H1 (cell line): ENCODE measurements around the gene DAB2IP. TPM values are rescaled to one million over a fixed set of nuclear protein-coding genes. Genes with fewer than 3 reads are reported as not detected.

Experiments
- CTCF ChIA-PET: fragments of 300-600 bp; sonication (Branson Sonifier 250); formaldehyde crosslinking; loops from one replicate; lab custom pipeline; 2021; ENCODE audit not compliant: partially characterized antibody; lab: Charles Lee
- POLR2A ChIA-PET: fragments of 300-600 bp; sonication (Branson Sonifier 250); formaldehyde crosslinking; loops from one replicate; lab custom pipeline; 2021; ENCODE audit warnings: inconsistent platforms; ENCODE audit not compliant: partially characterized antibody; lab: Charles Lee
- DNase-seq, 2 experiments: peaks; one replicate each; pipeline versions ENCODE4 v3.0.0 to v3.0.0-alpha.2; 2010 to 2022; ENCODE audit warnings: low spot score in 2 of 2, low read depth in 1 of 2, mixed read lengths in 1 of 2
- FAIRE-seq: peaks from 2 replicates; lab custom pipeline; 2011; peaks lifted over from hg19 to GRCh38; lab: Jason Lieb, UNC
- H2AFZ ChIP-seq: 2 replicates; pipeline ENCODE4 v1.8.1; 2012; ENCODE audit warnings: low read length, inconsistent platforms
- H2AK5ac ChIP-seq: 2 replicates; pipeline ENCODE4 v1.6.1; 2013; ENCODE audit warnings: low read depth, low read length
- H2BK120ac ChIP-seq: replicated peaks from 2 replicates; pipeline ENCODE3; 2013; ENCODE audit warnings: low read depth, low read length, inconsistent platforms
- H2BK12ac ChIP-seq: 2 replicates; pipeline ENCODE4 v1.6.1; 2013; ENCODE audit warnings: low read depth, low read length
- H2BK15ac ChIP-seq: 2 replicates; pipeline ENCODE4 v1.6.1; 2013; ENCODE audit warnings: low read length
- H2BK20ac ChIP-seq: 2 replicates; pipeline ENCODE4 v1.6.1; 2013; ENCODE audit warnings: low read length
- H2BK5ac ChIP-seq: 2 replicates; pipeline ENCODE4 v1.6.1; 2013; ENCODE audit warnings: low read depth, low read length
- H3K14ac ChIP-seq: 2 replicates; pipeline ENCODE4 v1.6.1; 2013; ENCODE audit warnings: inconsistent platforms; ENCODE audit not compliant: insufficient read length
- H3K18ac ChIP-seq: 2 replicates; pipeline ENCODE4 v1.6.1; 2013; ENCODE audit warnings: low read length; ENCODE audit errors: extremely low read depth
- H3K23ac ChIP-seq: 2 replicates; pipeline ENCODE4 v1.6.1; 2013; ENCODE audit warnings: inconsistent platforms; ENCODE audit not compliant: insufficient read length
- H3K23me2 ChIP-seq: 2 replicates; pipeline ENCODE4 v1.6.1; 2013; ENCODE audit warnings: low read depth, low read length
- H3K27ac ChIP-seq: 2 replicates; pipeline ENCODE4 v1.6.1; 2011; ENCODE audit warnings: low read depth, low read length, inconsistent platforms
- H3K27me3 ChIP-seq, 4 experiments: replicated peaks in 1 of 4; 1 replicate in 1 of 4; 2 replicates in 3 of 4; pipeline versions ENCODE4 v1.6.1 to v1.8.1; 2011 to 2013; ENCODE audit warnings: low read length in 3 of 4, mild to moderate bottlenecking in 3 of 4, inconsistent platforms in 2 of 4, mixed read lengths in 2 of 4, moderate library complexity in 1 of 4; ENCODE audit not compliant: control insufficient read depth in 3 of 4, insufficient read depth in 3 of 4; ENCODE audit errors: extremely low read depth in 1 of 4
- H3K36me3 ChIP-seq, 4 experiments: 2 replicates each; pipeline versions ENCODE4 v1.6.1 to v1.8.1; 2011 to 2013; ENCODE audit warnings: mild to moderate bottlenecking in 4 of 4, low read length in 3 of 4, moderate library complexity in 2 of 4, control low read depth in 1 of 4, inconsistent platforms in 1 of 4; ENCODE audit not compliant: insufficient read depth in 4 of 4, control insufficient read depth in 2 of 4
- H3K4ac ChIP-seq: replicated peaks from 2 replicates; pipeline ENCODE3; 2013; ENCODE audit warnings: low read length, low read depth, mixed read lengths, inconsistent platforms; ENCODE audit not compliant: insufficient read length
- H3K4me1 ChIP-seq, 4 experiments: replicated peaks in 1 of 4; 1 replicate in 1 of 4; 2 replicates in 3 of 4; pipeline versions ENCODE4 v1.6.1 to v1.8.1; 2011 to 2013; ENCODE audit warnings: low read length in 3 of 4, inconsistent platforms in 2 of 4, mixed read lengths in 1 of 4; ENCODE audit not compliant: insufficient read depth in 4 of 4, control insufficient read depth in 3 of 4
- H3K4me2 ChIP-seq, 2 experiments: 2 replicates each; pipeline versions ENCODE4 v1.6.1 to v1.8.1; 2011 to 2013; ENCODE audit warnings: low read depth in 2 of 2, low read length in 2 of 2, control low read depth in 1 of 2, inconsistent platforms in 1 of 2, mild to moderate bottlenecking in 1 of 2; ENCODE audit not compliant: insufficient read depth in 1 of 2
- H3K4me3 ChIP-seq, 4 experiments: fragments of 200-600, 300-600 bp in 1 of 4; sonication (generic), shearing (Covaris generic), sonication (Bioruptor Twin) in 1 of 4; 2 replicates each; pipeline versions ENCODE4 v1.5.1 to v1.8.1; 2011 to 2016; ENCODE audit warnings: low read length in 4 of 4, low read depth in 3 of 4, control low read depth in 2 of 4, inconsistent platforms in 2 of 4, mild to moderate bottlenecking in 2 of 4, mixed read lengths in 1 of 4, moderate library complexity in 1 of 4; ENCODE audit not compliant: insufficient read depth in 2 of 4; ENCODE audit errors: extremely low read depth in 1 of 4
- H3K56ac ChIP-seq: replicated peaks from 2 replicates; pipeline ENCODE3; 2013; ENCODE audit warnings: low read depth, mild to moderate bottlenecking, mixed read lengths, low read length, inconsistent platforms; ENCODE audit not compliant: insufficient read length
- H3K79me1 ChIP-seq: 2 replicates; pipeline ENCODE4 v1.6.1; 2013; ENCODE audit warnings: low read depth, low read length, control low read depth
- H3K79me2 ChIP-seq, 2 experiments: 2 replicates each; pipeline versions ENCODE4 v1.6.1 to v1.8.1; 2012 to 2013; ENCODE audit warnings: low read length in 2 of 2, mild to moderate bottlenecking in 2 of 2, inconsistent platforms in 1 of 2; ENCODE audit not compliant: insufficient read depth in 2 of 2, control insufficient read depth in 1 of 2
- H3K9ac ChIP-seq, 4 experiments: replicated peaks in 1 of 4; 1 replicate in 1 of 4; 2 replicates in 3 of 4; pipeline versions ENCODE4 v1.6.1 to v1.8.1; 2011 to 2013; ENCODE audit warnings: low read depth in 3 of 4, low read length in 3 of 4, control low read depth in 2 of 4, mild to moderate bottlenecking in 2 of 4, moderate library complexity in 2 of 4, inconsistent platforms in 1 of 4; ENCODE audit errors: extremely low read depth in 1 of 4
- H3K9me3 ChIP-seq, 2 experiments: 2 replicates each; pipeline versions ENCODE4 v1.6.1 to v1.8.1; 2012 to 2013; ENCODE audit warnings: mild to moderate bottlenecking in 2 of 2, moderate library complexity in 2 of 2, control low read depth in 1 of 2, inconsistent platforms in 1 of 2, low read depth in 1 of 2, low read length in 1 of 2, mixed read lengths in 1 of 2; ENCODE audit not compliant: insufficient read depth in 2 of 2
- H4K20me1 ChIP-seq, 2 experiments: replicated peaks in 1 of 2; 2 replicates each; pipeline versions ENCODE3 to v1.8.1; 2011 to 2013; ENCODE audit warnings: inconsistent platforms in 2 of 2, low read length in 2 of 2, mild to moderate bottlenecking in 1 of 2; ENCODE audit not compliant: insufficient read depth in 2 of 2, control insufficient read depth in 1 of 2
- H4K5ac ChIP-seq: 2 replicates; pipeline ENCODE4 v1.6.1; 2013; ENCODE audit warnings: low read length, low read depth, mixed read lengths, inconsistent platforms; ENCODE audit not compliant: insufficient read length
- H4K8ac ChIP-seq: 2 replicates; pipeline ENCODE4 v1.8.0; 2013; ENCODE audit warnings: mild to moderate bottlenecking, moderate library complexity, low read length, inconsistent platforms; ENCODE audit not compliant: insufficient read depth; ENCODE audit errors: extremely low read depth
- H4K91ac ChIP-seq: replicated peaks from 2 replicates; pipeline ENCODE3; 2013; ENCODE audit warnings: low read length, mixed read lengths, inconsistent platforms; ENCODE audit not compliant: insufficient read length
- BRCA1 ChIP-seq: IDR thresholded peaks from 2 replicates; pipeline ENCODE4 v1.6.1; 2012; ENCODE audit warnings: low read depth, low read length, improper control_type of control experiment
- KDM1A ChIP-seq: fragments of 200-600, 300-600 bp; sonication (generic); IDR thresholded peaks from 2 replicates; pipeline ENCODE4 v1.7.1; 2016; ENCODE audit warnings: mild to moderate bottlenecking, low read length, borderline replicate concordance
- MAFK ChIP-seq: IDR thresholded peaks from 2 replicates; pipeline ENCODE4 v1.6.1; 2012; ENCODE audit warnings: low read depth, mild to moderate bottlenecking, improper control_type of control experiment, low read length
- POU5F1 ChIP-seq: IDR thresholded peaks from 2 replicates; pipeline ENCODE4 v1.6.1; 2011; ENCODE audit warnings: low read depth, mild to moderate bottlenecking, low read length, moderate library complexity
- RAD21 ChIP-seq, 2 experiments: IDR thresholded peaks in 1 of 2; conservative IDR thresholded peaks in 1 of 2; 2 replicates each; pipeline ENCODE4 v1.6.1; 2011; ENCODE audit warnings: low read depth in 2 of 2, low read length in 2 of 2, improper control_type of control experiment in 1 of 2, inconsistent platforms in 1 of 2, mild to moderate bottlenecking in 1 of 2, moderate library complexity in 1 of 2
- RNF2 ChIP-seq: fragments of 200-900, 300-1000 bp; sonication (generic); IDR thresholded peaks from 2 replicates; pipeline ENCODE4 v1.7.1; 2016; ENCODE audit warnings: borderline replicate concordance, low read depth, mild to moderate bottlenecking, antibody characterized with exemption, low read length; ENCODE audit not compliant: poor library complexity, severe bottlenecking; ENCODE audit errors: missing control alignments
- TAF7 ChIP-seq: optimal IDR thresholded peaks from 2 replicates; pipeline ENCODE3; 2011; ENCODE audit warnings: low read depth, mild to moderate bottlenecking, inconsistent platforms, low read length, moderate library complexity, borderline replicate concordance
- YY1 ChIP-seq: IDR thresholded peaks from 2 replicates; pipeline ENCODE4 v1.6.1; 2011; ENCODE audit warnings: low read depth, mild to moderate bottlenecking, low read length
- ZNF274 ChIP-seq: IDR thresholded peaks from 2 replicates; pipeline ENCODE4 v1.7.0; 2012; ENCODE audit warnings: low read length, borderline replicate concordance; ENCODE audit errors: extremely low read depth
- WGBS, 2 experiments: shearing (Covaris generic) in 1 of 2; methylation state at CpG; one replicate each; pipeline versions ENCODE4 v1.1.6 to v1.1.7; 2013 to 2015; ENCODE audit warnings: low lambda C conversion rate in 2 of 2, mixed read lengths in 2 of 2, inconsistent platforms in 1 of 2, low coverage in 1 of 2, missing lambda C conversion rate in 1 of 2; ENCODE audit not compliant: insufficient replicate concordance in 2 of 2, insufficient coverage in 1 of 2, insufficient read length in 1 of 2; ENCODE audit errors: extremely low coverage in 1 of 2, missing lambda C conversion rate in 1 of 2; 5-methylcytosine and 5-hydroxymethylcytosine counted together
- polyA plus RNA-seq, 7 experiments: library from polyadenylated mRNA; depleted of rRNA in 3 of 7; stranded (reverse) in 5 of 7; unstranded in 2 of 7; fragments of >200 nt in 5 of 7; fragments of 200-250 nt in 2 of 7; gene quantifications; 1 replicate in 5 of 7; 2 replicates in 1 of 7; 4 replicates in 1 of 7; pipeline versions ENCODE4 v1.2.1 to v1.2.3, GENCODE V29; 2011 to 2013; ENCODE audit warnings: missing spikeins in 2 of 7, mixed read lengths in 2 of 7
- total RNA-seq: library from RNA; stranded (reverse); fragmentation: NEBNext Ultra II Directional; extraction: Animal tissue kit (Norgen Biotek cat#: 25700); gene quantifications from 2 replicates; pipeline ENCODE4 v1.2.1, GENCODE V29; 2021
- TF ChIP-seq, protein P1 (sequence below), 3 experiments: IDR thresholded peaks; 1 replicate in 2 of 3; 2 replicates in 1 of 3; pipeline versions ENCODE4 v1.5.1 to v1.6.1; 2011; ENCODE audit warnings: low read length in 3 of 3, mild to moderate bottlenecking in 3 of 3, inconsistent platforms in 2 of 3, low read depth in 1 of 3, moderate library complexity in 1 of 3; ENCODE audit not compliant: insufficient read depth in 1 of 3; ENCODE audit errors: control extremely low read depth in 1 of 3

The DAB2IP gene
- total and polyA plus RNA-seq, 2 of the 8 experiments (the other 6 are each of a cell fraction or from before 2014, with no cell fraction given) = 19.7 to 39.5 TPM

GRCh38 chr9:121666294-121666693, 14.9 kb downstream of the DAB2IP start:
- Histone ChIP-seq H3K79me1 (no peaks in the 10 kb centered on the region; the same call in 1 of the 2 replicates), H2AFZ (no peak overlapping the region), H3K4me1 (peaks cover 0 to 7% (median 1%) of the 10 kb centered on the region in 4 experiments; a peak in 2 of 7 replicates), H2BK120ac (no peak overlapping the region), H4K20me1 (peaks cover 4 to 21% of the 10 kb centered on the region in 2 experiments), H4K5ac (no peak overlapping the region), H3K4me2 (no peak overlapping the region), H2AK5ac (no peak overlapping the region), H3K9ac (no peak overlapping the region), H3K27me3 (no peaks in the 10 kb centered on the region; a peak in 1 of 7 replicates), H3K36me3 (no peaks in the 10 kb centered on the region), H2BK20ac (no peak overlapping the region), H3K27ac (no peak overlapping the region), H3K79me2 (no peaks in the 10 kb centered on the region; a peak in 1 of 4 replicates), H3K4ac (no peak overlapping the region), H2BK15ac (no peak overlapping the region), H4K91ac (no peak overlapping the region), H3K9me3 (no peaks in the 10 kb centered on the region), H3K4me3 (no peak overlapping the region), H3K18ac (no peak overlapping the region), H4K8ac (no peak overlapping the region), H2BK12ac (no peak overlapping the region), H3K23ac (no peak overlapping the region), H3K23me2 (0 out of 2 replicates have a peak, but pooled peaks cover 1% of the 10 kb centered on the region), H3K14ac (no peak overlapping the region), H2BK5ac (no peak overlapping the region), H3K56ac (no peak overlapping the region)
- no peak for DNase-seq
- POLR2A ChIA-PET = interaction anchor here (1.4 kb wide), 1 partner anchor 8 kb away, joined by 4 read pairs; no protein-coding TSS in a partner anchor
- no peak for FAIRE-seq
- 82% methylated on average over 4 of the region's 8 CpGs; no CpG with 5 or more reads in 1 of the 2 experiments for WGBS, 2 experiments
- CTCF ChIA-PET = interaction anchor here (1.0 to 2.5 kb wide), 9 partner anchors 10 to 329 kb away, joined by 3 to 14 read pairs (median 3); no protein-coding TSS in a partner anchor
- TF ChIP-seq ZNF274 = no peak
- TF ChIP-seq, protein P1, sequence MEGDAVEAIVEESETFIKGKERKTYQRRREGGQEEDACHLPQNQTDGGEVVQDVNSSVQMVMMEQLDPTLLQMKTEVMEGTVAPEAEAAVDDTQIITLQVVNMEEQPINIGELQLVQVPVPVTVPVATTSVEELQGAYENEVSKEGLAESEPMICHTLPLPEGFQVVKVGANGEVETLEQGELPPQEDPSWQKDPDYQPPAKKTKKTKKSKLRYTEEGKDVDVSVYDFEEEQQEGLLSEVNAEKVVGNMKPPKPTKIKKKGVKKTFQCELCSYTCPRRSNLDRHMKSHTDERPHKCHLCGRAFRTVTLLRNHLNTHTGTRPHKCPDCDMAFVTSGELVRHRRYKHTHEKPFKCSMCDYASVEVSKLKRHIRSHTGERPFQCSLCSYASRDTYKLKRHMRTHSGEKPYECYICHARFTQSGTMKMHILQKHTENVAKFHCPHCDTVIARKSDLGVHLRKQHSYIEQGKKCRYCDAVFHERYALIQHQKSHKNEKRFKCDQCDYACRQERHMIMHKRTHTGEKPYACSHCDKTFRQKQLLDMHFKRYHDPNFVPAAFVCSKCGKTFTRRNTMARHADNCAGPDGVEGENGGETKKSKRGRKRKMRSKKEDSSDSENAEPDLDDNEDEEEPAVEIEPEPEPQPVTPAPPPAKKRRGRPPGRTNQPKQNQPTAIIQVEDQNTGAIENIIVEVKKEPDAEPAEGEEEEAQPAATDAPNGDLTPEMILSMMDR (IDR thresholded peaks at IDR 0.05; ENCODE audit: control extremely low read depth in 1 of 3, insufficient read depth in 1 of 3, low read depth in 1 of 3, low read length in 3 of 3) = no peak
- no peak for TF ChIP-seq TAF7
- no peak for TF ChIP-seq BRCA1
- no peak for TF ChIP-seq RAD21 (IDR thresholded peaks at IDR 0.05 in 1 of 2, conservative IDR thresholded peaks at IDR 0.05 in 1 of 2; ENCODE audit: low read depth in 2 of 2, low read length in 2 of 2)
- no peak for TF ChIP-seq POU5F1
- no peak for TF ChIP-seq YY1
- TF ChIP-seq MAFK = no peak
- TF ChIP-seq RNF2 = no peak
- TF ChIP-seq KDM1A = no peak
